Measurements from ENCODE around the gene ATP1B2. TPM values are rescaled to one million over a fixed set of nuclear protein-coding genes. Genes with fewer than 3 reads are reported as not detected.

Gene ATP1B2
- polyA plus RNA-seq, 1 of the 3 experiments (the other 2 are of a cell fraction), result 0.05 TPM

GRCh38 chr17:7687908-7688807 is 37.4 kb downstream of the ATP1B2 start, which contains the start of gene WRAP53:
Gene WRAP53 (plus strand): TSS chr17:7688477. CDS start chr17:7688649, 172 bp downstream.
- Histone ChIP-seq H3K4me3 (ENCODE audit: low read depth in 2 of 2, low read length in 1 of 2) (peak within 1 kb of the TSS; percentile 80 to 91), H3F3A (replicated peaks; ENCODE audit: insufficient read depth) (peaks cover 27% of the 10 kb centered on the region), H3K27me3 (ENCODE audit: insufficient read depth) (no peaks in the 10 kb centered on the region), H3K36me3 (replicated peaks in 1 of 2; ENCODE audit: control insufficient read depth in 1 of 2, insufficient read depth in 2 of 2, low read length in 1 of 2) (peaks cover 2 to 9% of the 10 kb centered on the region in 2 experiments), H3K4me2 (peak within 1 kb of the TSS; percentile 98), H3K4me1 (ENCODE audit: control insufficient read depth in 1 of 2, insufficient read depth in 2 of 2, low read depth in 1 of 2, low read length in 1 of 2) (peaks cover 12 to 17% of the 10 kb centered on the region in 2 experiments; a peak in 3 of 4 replicates), H3K9me3 (no peaks in the 10 kb centered on the region), H3K9me2 (no peaks in the 10 kb centered on the region), H3K9ac (peak within 1 kb of the TSS; percentile 99), H2AFZ (ENCODE audit: low read depth) (peak within 1 kb of the TSS; percentile 94), H3K79me2 (ENCODE audit: insufficient read depth) (peaks cover 65% of the 10 kb centered on the region), H4K20me1 (ENCODE audit: insufficient read depth) (no peaks in the 10 kb centered on the region), H3K27ac (ENCODE audit: low read depth in 2 of 2, low read length in 1 of 2) (peak within 1 kb of the TSS; percentile 97 to 98)
- ChIA-PET CTCF (interaction anchor here (0.6 to 7.4 kb wide), 52 partner anchors 9 to 392 kb away, joined by 3 to 166 read pairs (median 5); partner anchors contain the start of genes ATP1B2, CD68, CHD3 and DNAH2), POLR2A (interaction anchor here (0.7 to 4.5 kb wide), 20 partner anchors 16 to 359 kb away, joined by 3 to 53 read pairs (median 9); partner anchors contain the start of genes ATP1B2, CYB5D1, EFNB3 and FXR2)
- WGBS (ENCODE audit: low lambda C conversion rate), result 2% methylated on average over 16 of the region's 51 CpGs
- peak; percentile 90 for DNase-seq
- TF ChIP-seq POLR2AphosphoS5 (IDR thresholded peaks at IDR 0.05; ENCODE audit: low read depth, low read length) (peak; percentile 79), TAF1 (IDR thresholded peaks at IDR 0.05; ENCODE audit: borderline replicate concordance, low read depth, low read length) (peak; percentile 40; the same call in 1 of the 2 replicates), USF1 (IDR thresholded peaks at IDR 0.05; ENCODE audit: borderline replicate concordance, low read depth) (peak; percentile 22; the same call in 1 of the 2 replicates), SMC3 (IDR thresholded peaks at IDR 0.05; ENCODE audit: low read depth, low read length) (peak; percentile 77), MAX (IDR thresholded peaks at IDR 0.05; ENCODE audit: low read depth) (no peak; the same call in 1 of the 2 replicates), USF2 (IDR thresholded peaks at IDR 0.05; ENCODE audit: borderline replicate concordance, low read depth, low read length) (no peak), YY1 (IDR thresholded peaks at IDR 0.05; ENCODE audit: low read depth) (no peak), FOXM1 (IDR thresholded peaks at IDR 0.05; ENCODE audit: low read depth) (no peak), PBX3 (IDR thresholded peaks at IDR 0.05) (0 out of 2 replicates have a peak, but pooled peaks have one; percentile 9), RAD21 (IDR thresholded peaks at IDR 0.05; ENCODE audit: low read length) (peak; percentile 79), GATA2 (CRISPR knock-in tag; IDR thresholded peaks at IDR 0.05) (no peak), NFIC (IDR thresholded peaks at IDR 0.05; ENCODE audit: borderline replicate concordance) (no peak), ZBTB33 (IDR thresholded peaks at IDR 0.05; ENCODE audit: borderline replicate concordance, low read depth) (peak; percentile 97), GABPA (IDR thresholded peaks at IDR 0.05; ENCODE audit: low read depth) (peak; percentile 69), RCOR1 (IDR thresholded peaks at IDR 0.05; ENCODE audit: low read length) (peak; percentile 35; the same call in 1 of the 2 replicates), CTCF (IDR thresholded peaks at IDR 0.05) (peak; percentile 99), MEF2A (IDR thresholded peaks at IDR 0.05; ENCODE audit: borderline replicate concordance, low read depth) (no peak), MXI1 (IDR thresholded peaks at IDR 0.05; ENCODE audit: low read depth, low read length) (peak; percentile 66; the same call in 1 of the 2 replicates), RFX5 (IDR thresholded peaks at IDR 0.05; ENCODE audit: low read length) (no peak; the same call in 1 of the 2 replicates), FOXJ3 (CRISPR knock-in tag; IDR thresholded peaks at IDR 0.05) (0 out of 2 replicates have a peak, but pooled peaks have one; percentile 24), ELF1 (IDR thresholded peaks at IDR 0.05) (peak; percentile 81), SIN3A (IDR thresholded peaks at IDR 0.05; ENCODE audit: borderline replicate concordance, low read depth, low read length) (peak; percentile 78; the same call in 1 of the 2 replicates), NRF1 (IDR thresholded peaks at IDR 0.05; ENCODE audit: low read depth, low read length) (no peak), IRF3 (IDR thresholded peaks at IDR 0.05; ENCODE audit: low read depth, low read length) (no peak)
